ENCODE results near the gene NRK. TPM values are rescaled to one million over a fixed set of nuclear protein-coding genes. Genes with fewer than 3 reads are reported as not detected.
"Not testable (repeated sequence)": the region's sequence is repeated elsewhere in the genome, so short reads cannot be mapped to it uniquely, and the experiment has no call there.

The NRK gene, protein sequence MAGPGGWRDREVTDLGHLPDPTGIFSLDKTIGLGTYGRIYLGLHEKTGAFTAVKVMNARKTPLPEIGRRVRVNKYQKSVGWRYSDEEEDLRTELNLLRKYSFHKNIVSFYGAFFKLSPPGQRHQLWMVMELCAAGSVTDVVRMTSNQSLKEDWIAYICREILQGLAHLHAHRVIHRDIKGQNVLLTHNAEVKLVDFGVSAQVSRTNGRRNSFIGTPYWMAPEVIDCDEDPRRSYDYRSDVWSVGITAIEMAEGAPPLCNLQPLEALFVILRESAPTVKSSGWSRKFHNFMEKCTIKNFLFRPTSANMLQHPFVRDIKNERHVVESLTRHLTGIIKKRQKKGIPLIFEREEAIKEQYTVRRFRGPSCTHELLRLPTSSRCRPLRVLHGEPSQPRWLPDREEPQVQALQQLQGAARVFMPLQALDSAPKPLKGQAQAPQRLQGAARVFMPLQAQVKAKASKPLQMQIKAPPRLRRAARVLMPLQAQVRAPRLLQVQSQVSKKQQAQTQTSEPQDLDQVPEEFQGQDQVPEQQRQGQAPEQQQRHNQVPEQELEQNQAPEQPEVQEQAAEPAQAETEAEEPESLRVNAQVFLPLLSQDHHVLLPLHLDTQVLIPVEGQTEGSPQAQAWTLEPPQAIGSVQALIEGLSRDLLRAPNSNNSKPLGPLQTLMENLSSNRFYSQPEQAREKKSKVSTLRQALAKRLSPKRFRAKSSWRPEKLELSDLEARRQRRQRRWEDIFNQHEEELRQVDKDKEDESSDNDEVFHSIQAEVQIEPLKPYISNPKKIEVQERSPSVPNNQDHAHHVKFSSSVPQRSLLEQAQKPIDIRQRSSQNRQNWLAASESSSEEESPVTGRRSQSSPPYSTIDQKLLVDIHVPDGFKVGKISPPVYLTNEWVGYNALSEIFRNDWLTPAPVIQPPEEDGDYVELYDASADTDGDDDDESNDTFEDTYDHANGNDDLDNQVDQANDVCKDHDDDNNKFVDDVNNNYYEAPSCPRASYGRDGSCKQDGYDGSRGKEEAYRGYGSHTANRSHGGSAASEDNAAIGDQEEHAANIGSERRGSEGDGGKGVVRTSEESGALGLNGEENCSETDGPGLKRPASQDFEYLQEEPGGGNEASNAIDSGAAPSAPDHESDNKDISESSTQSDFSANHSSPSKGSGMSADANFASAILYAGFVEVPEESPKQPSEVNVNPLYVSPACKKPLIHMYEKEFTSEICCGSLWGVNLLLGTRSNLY (N-terminal part only)
- not detected for total RNA-seq

DNA sequence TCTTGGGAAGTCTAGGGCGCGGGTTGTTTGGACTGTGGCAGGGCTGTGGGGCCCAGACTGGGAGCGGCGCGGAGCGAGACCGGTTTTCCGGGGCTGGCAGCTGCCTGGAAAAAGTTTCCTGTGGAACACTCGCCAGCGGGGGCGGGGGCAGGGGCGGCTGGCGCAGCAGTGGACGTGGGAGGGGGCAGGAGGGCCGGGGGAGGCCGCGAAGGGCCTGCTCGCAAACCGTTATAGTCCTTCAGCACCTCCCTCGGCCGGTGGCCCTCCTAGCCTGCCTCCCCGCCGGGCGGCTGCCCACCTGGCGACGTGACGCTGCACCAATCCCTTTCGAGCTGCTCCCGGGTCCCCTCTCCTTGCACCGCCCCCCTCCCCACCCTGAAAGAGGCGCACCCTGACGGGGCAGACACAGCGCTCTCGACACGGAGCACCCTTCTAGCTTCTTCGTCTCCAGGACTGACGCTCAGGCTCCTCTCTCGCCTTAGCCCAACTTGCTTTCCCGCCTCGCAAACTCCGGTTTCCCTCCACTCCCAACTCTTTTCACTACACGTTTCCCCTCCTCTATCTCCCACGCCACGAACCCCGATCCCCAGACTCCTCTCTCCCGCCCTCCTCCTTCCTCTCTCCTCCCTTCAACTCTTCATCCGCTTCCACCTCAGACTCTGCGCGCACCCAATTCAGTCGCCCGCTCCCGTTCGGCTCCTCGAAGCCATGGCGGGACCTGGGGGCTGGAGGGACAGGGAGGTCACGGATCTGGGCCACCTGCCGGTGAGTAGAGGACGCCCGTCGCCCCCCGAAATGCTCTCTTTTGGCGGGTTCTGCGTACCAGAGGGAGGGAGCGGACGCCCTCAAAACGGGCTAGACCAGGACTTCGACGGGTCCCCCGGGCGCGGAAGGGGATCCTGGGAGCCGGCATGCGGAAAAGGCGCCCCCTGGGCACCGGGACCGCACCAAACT is at the start of gene NRK:
NRK (plus strand) TSS at position 402 of the 954 bp plus-strand sequence; CDS start at position 709, 307 bp downstream.
- no peak within 1 kb of the TSS for H3K27ac Mint-ChIP-seq
- no peak for ATAC-seq (ENCODE audit: low read depth)

DNA sequence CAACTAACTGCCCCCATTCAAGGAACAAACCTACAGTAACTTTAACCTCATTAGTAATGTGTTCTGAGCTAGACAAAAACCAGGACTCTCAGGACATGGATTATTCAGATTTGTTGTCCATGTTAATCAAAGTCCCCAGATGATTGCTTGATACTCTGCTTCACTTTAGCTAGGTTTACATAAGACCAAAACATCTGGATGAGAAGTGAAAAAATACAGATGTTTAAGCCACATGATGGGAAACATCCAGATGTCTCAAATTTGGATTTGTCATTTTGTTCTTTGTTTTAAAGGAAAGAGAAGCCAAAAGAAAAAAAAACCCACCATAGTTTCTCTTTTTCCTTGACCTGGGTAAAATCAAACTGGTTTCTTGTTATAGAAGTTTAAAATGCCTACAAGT is 48.5 kb upstream of the NRK start:
- Mint-ChIP-seq H3K4me3 (no peak overlapping the region), H3K27ac (no peak overlapping the region), H3K27me3 (no peaks in the 10 kb centered on the region), H3K4me1 (no peaks in the 10 kb centered on the region), H3K36me3 (no peaks in the 10 kb centered on the region), H3K9me3 (no peaks in the 10 kb centered on the region)
- POLR2A ChIA-PET = no interaction called here
- ATAC-seq (ENCODE audit: low read depth) (no peak), DNase-seq (no peak)

More for the DNA sequence above, at the start of gene NRK:
- no peak for DNase-seq
- POLR2A ChIA-PET = no interaction called here
- H3K4me3 Mint-ChIP-seq = no peak within 1 kb of the TSS
- no peaks in the 10 kb centered on the region for H3K9me3 Mint-ChIP-seq
- H3K4me1 Mint-ChIP-seq = no peaks in the 10 kb centered on the region
- peaks cover 16% of the 10 kb centered on the region for H3K27me3 Mint-ChIP-seq
- no peaks in the 10 kb centered on the region for H3K36me3 Mint-ChIP-seq

DNA sequence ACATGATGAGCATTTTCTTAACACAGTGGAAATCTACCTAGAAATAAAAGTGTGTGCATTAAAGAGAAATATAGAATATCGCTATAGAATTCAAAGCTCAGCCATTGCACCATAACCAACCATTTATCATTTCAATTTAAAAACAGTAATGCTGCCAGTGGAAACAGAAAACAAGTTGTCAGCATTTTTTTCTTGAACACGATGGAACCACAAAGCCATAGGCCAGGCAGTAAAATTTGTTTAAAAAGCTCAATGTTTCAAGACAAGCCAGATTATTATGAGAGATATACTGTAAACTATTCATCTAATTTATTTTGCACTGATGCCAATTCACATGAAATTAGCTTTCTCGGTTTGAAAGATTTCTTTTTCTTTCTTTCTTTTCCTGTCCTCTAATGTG is 46.7 kb upstream of the NRK start:
- POLR2A ChIA-PET = no interaction called here
- Mint-ChIP-seq H3K9me3 (no peaks in the 10 kb centered on the region), H3K27me3 (no peaks in the 10 kb centered on the region), H3K36me3 (no peaks in the 10 kb centered on the region), H3K4me1 (no peaks in the 10 kb centered on the region), H3K4me3 (no peak overlapping the region), H3K27ac (no peak overlapping the region)
- ATAC-seq (ENCODE audit: low read depth) (no peak), DNase-seq (no peak)

DNA sequence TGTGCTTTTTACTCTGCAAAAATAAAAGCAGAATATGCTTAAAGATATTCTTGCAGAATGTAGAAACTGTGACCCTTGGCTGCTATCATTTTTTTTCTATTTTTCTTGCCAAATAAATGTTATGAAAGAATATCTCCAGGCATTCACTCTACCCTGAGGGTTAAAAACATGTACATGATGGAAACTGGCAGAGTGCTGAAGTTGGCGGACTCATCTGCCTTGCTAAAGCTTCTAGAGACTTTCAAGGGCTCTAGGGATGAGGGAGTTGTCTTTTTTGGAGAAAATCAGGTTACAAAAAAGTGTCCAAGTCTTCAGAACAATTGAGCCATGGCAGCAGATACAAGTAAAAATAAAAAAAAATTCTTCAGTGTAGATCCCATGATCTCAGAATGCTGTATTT is 40.5 kb upstream of the NRK start:
- Mint-ChIP-seq H3K27me3 (no peaks in the 10 kb centered on the region), H3K4me3 (no peak overlapping the region), H3K27ac (no peak overlapping the region), H3K4me1 (no peaks in the 10 kb centered on the region), H3K36me3 (no peaks in the 10 kb centered on the region), H3K9me3 (no peaks in the 10 kb centered on the region)
- DNase-seq (no peak), ATAC-seq (ENCODE audit: low read depth) (no peak)
- POLR2A ChIA-PET = no interaction called here

DNA sequence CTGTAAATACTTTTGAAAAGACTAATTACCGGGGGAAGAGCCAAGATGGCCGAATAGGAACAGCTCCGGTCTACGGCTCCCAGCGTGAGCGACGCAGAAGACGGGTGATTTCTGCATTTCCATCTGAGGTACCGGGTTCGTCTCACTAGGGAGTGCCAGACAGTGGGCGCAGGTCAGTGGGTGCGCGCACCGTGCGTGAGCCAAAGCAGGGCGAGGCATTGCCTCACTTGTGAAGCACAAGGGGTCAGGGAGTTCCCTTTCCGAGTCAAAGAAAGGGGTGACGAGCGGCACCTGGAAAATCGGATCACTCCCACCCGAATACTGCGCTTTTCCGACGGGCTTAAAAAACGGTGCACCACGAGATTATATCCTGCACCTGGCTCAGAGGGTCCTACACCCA is 25.5 kb upstream of the NRK start:
- H3K9me3 Mint-ChIP-seq; H3K27me3 Mint-ChIP-seq; H3K4me3 Mint-ChIP-seq; H3K36me3 Mint-ChIP-seq; H3K27ac Mint-ChIP-seq; ATAC-seq (ENCODE audit: low read depth); H3K4me1 Mint-ChIP-seq; DNase-seq; POLR2A ChIA-PET: not testable (repeated sequence)

DNA sequence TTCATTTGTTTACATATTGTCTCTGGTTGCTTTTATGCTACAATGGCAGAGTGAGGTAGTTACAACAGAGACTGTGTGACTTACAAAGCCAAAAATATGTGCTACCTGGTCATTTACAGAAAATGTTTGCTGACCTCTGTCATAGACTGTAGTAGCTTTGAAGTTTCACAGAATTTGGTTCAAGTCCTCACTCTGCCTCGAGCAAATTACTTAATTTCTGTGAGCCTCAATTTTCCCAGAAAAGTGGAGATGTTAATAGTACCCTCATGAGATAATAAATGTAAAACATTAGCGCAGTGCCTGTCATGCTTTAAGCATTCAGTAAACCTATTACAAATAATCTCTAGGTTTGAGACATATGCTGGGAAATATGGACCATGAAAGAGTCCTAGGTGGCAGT is 18.4 kb upstream of the NRK start:
- Mint-ChIP-seq H3K4me3 (no peak overlapping the region), H3K27ac (no peak overlapping the region), H3K27me3 (no peaks in the 10 kb centered on the region), H3K9me3 (peaks cover 2% of the 10 kb centered on the region), H3K36me3 (no peaks in the 10 kb centered on the region), H3K4me1 (no peaks in the 10 kb centered on the region)
- no peak for DNase-seq
- POLR2A ChIA-PET = no interaction called here
- ATAC-seq (ENCODE audit: low read depth) = no peak

DNA sequence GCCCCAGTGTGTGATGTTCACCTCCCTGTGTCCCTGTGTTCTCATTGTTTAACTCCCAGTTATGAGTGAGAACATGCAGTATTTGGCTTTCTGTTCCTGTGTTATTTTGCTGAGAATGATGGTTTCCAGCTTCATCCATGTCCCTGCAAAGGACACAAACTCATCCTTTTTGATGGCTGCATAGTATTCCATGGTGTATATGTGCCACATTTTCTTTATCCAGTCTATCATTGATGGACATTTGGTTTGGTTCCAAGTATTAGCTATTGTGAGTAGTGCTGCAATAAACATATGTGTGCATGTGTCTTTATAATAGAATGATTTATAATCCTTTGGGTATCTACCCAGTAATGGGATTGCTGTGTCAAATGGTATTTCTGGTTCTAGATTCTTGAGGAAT is 16.7 kb upstream of the NRK start:
- H3K27ac Mint-ChIP-seq; H3K4me3 Mint-ChIP-seq; H3K4me1 Mint-ChIP-seq; H3K9me3 Mint-ChIP-seq; ATAC-seq (ENCODE audit: low read depth); DNase-seq; H3K27me3 Mint-ChIP-seq; POLR2A ChIA-PET; H3K36me3 Mint-ChIP-seq: not testable (repeated sequence)

DNA sequence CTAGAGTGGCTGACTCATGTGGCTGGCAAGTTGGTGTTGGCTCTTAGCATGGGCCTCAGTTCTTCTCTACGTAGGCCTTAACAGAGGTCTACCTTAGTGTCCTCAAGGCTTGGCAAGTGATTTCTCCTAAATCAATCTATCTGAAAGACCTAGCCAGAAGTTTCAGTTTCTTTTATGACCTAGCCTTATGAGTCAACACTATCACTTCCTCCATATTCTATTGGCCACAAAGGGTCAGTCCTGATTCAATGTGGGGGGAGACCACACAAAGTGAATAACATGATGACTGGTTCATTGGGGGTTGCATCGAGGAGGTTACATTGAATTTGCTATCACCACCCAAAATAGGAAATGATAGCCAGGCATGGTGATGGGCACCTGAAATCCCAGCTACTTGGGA is 5.8 kb upstream of the NRK start:
- ATAC-seq (ENCODE audit: low read depth) (no peak), DNase-seq (no peak)
- POLR2A ChIA-PET = no interaction called here
- Mint-ChIP-seq H3K9me3 (no peaks in the 10 kb centered on the region), H3K4me3 (no peak overlapping the region), H3K36me3 (no peaks in the 10 kb centered on the region), H3K27me3 (peaks cover 6% of the 10 kb centered on the region), H3K4me1 (no peaks in the 10 kb centered on the region), H3K27ac (no peak overlapping the region)

DNA sequence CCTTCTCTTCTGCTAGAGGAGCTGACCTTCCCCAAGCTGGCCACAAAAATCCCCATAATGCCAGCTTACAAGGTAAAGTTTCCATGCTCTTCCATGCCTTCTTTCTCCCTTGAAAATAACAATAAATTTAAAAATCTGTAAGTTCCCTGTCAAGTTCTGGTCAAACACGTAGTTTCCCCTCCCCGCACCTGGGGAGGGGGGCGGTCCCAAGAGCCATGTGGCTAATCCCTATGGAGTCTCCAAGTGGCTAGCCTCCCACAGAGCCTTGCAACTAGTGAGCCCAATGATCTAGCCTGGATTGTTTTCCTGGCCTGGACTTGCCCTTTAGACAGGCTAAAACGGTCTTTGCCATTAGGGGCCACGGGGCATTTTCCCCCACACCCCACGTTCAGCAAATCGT is 2.1 kb upstream of the NRK start:
- H3K9me3 Mint-ChIP-seq = no peaks in the 10 kb centered on the region
- no peak overlapping the region for H3K27ac Mint-ChIP-seq
- DNase-seq = no peak
- H3K27me3 Mint-ChIP-seq = peaks cover 16% of the 10 kb centered on the region
- POLR2A ChIA-PET = no interaction called here
- no peak for ATAC-seq (ENCODE audit: low read depth)
- no peaks in the 10 kb centered on the region for H3K36me3 Mint-ChIP-seq
- no peaks in the 10 kb centered on the region for H3K4me1 Mint-ChIP-seq
- H3K4me3 Mint-ChIP-seq = no peak overlapping the region

DNA sequence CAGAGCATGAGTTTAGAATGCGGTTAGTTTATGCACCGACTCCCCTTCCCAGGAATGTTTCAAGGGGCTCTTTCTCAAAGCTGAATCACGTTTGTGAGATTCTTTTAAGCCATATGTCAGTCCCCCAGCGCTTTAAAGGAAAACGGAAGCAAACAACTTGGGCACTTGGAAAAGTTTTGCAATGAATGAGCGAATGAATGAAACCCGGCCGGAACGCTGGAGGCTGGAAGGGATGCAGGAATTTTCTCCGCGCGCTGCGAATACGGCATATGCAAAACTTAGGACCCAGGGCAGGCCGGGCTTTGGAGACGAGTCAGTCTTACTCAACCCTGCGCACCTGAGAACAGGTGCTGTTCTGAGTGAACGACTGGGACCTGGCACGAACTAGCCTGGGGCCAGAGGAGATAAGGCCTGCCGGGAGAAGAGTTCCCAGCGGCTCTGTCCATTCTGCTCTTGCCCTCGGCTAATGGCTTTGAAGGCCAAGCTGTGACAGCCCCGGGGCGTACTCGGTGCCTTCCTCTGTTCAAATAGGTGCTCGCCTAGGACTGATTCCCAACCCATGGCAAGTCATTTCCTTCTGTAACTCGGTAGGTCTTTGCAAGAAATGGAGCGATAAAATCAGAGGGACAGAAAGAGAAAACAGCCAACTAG is 743 bp upstream of the NRK start:
- Mint-ChIP-seq H3K4me3 (no peak overlapping the region), H3K9me3 (no peaks in the 10 kb centered on the region), H3K27ac (no peak overlapping the region), H3K36me3 (no peaks in the 10 kb centered on the region), H3K27me3 (peaks cover 16% of the 10 kb centered on the region), H3K4me1 (no peaks in the 10 kb centered on the region)
- DNase-seq (no peak), ATAC-seq (ENCODE audit: low read depth) (no peak)
- POLR2A ChIA-PET = no interaction called here

DNA sequence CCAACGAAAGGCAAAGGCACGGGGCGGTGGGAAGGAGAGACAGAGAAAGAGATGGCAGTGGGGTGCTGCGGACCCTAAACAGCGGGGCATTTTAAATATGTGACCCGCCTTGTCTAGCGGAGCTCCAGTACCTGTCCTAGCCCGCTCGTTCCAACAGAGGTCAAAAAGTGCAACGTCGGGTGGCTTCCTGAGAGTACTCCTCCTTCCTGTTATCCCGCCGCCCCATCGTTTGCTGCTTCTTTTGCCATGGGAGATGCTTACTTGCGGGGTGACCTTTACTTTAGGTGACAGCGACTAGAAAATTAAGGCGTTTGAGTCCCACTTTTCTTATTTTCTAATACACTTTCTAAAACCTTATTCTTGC is 735 bp downstream of the NRK start:
- Mint-ChIP-seq H3K27ac (no peak overlapping the region), H3K36me3 (no peaks in the 10 kb centered on the region), H3K4me1 (no peaks in the 10 kb centered on the region), H3K4me3 (no peak overlapping the region), H3K9me3 (no peaks in the 10 kb centered on the region), H3K27me3 (peaks cover 16% of the 10 kb centered on the region)
- POLR2A ChIA-PET = no interaction called here
- no peak for ATAC-seq (ENCODE audit: low read depth)
- no peak for DNase-seq

DNA sequence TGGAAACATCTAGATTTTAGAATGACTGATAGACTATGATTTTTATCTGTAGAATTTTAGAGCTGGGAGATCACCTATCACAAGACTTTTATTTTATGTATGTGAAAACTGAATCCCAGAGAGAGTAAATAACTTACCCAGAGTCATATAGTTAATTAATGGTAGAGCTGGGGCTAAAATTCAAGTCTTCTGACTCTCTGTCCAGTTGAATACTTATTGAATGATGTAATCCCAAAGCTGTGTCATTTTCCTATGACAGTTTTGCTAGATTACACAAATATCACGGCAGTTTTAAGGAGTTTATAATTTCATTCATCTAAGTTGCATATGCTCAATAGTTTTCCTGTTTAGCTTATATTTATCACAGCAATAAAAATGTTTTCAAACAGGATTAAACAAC is 6.7 kb downstream of the NRK start:
- ATAC-seq (ENCODE audit: low read depth) (no peak), DNase-seq (no peak)
- no peaks in the 10 kb centered on the region for H3K36me3 Mint-ChIP-seq
- H3K27ac Mint-ChIP-seq = no peak overlapping the region
- POLR2A ChIA-PET = no interaction called here
- H3K27me3 Mint-ChIP-seq = no peaks in the 10 kb centered on the region
- H3K4me1 Mint-ChIP-seq = no peaks in the 10 kb centered on the region
- no peaks in the 10 kb centered on the region for H3K9me3 Mint-ChIP-seq
- H3K4me3 Mint-ChIP-seq = no peak overlapping the region

All from activated naive CD8-positive, alpha-beta T cell treated with anti-CD3 and anti-CD28 coated beads, Interleukin-2, amount 10 ng/mL, durations not matched to agents 7 days and 5 days (primary cell).